Endothelial cell of umbilical vein (primary cell): Measurements from ENCODE around the gene TRPM3. TPM values are rescaled to one million over a fixed set of nuclear protein-coding genes. Genes with fewer than 3 reads are reported as not detected.

Experiments used
- BruUV-seq: library from RNA; stranded (reverse); fragments of 400-500 nt; replicated peaks from 2 replicates; lab custom pipeline; 2021; lab: Mats Ljungman, UMichigan
- CTCF ChIA-PET: fragments of 300-600, 350-600 bp; sonication (Branson Sonifier 250); formaldehyde crosslinking; loops from one replicate; lab custom pipeline; 2021; ENCODE audit warnings: antibody characterized with exemption, inconsistent platforms; lab: Charles Lee
- POLR2A ChIA-PET: fragments of 300-600, 350-600 bp; sonication (Branson Sonifier 250); formaldehyde crosslinking; loops from one replicate; lab custom pipeline; 2021; ENCODE audit warnings: antibody characterized with exemption, inconsistent platforms; lab: Charles Lee
- DNase-seq: peaks from one replicate; pipeline ENCODE4 v3.0.0-alpha.2; 2011; ENCODE audit warnings: low read depth, low spot score
- FAIRE-seq: peaks from 2 replicates; lab custom pipeline; 2011; peaks lifted over from hg19 to GRCh38; lab: Jason Lieb, UNC
- H2AFZ ChIP-seq: 2 replicates; pipeline ENCODE4 v1.6.0; 2012; ENCODE audit warnings: low read depth, low read length, control low read depth, inconsistent platforms
- H3K27ac ChIP-seq: 2 replicates; pipeline ENCODE4 v1.5.1; 2011; ENCODE audit warnings: low read depth, mild to moderate bottlenecking, control low read depth, low read length, moderate library complexity; ENCODE audit not compliant: insufficient read depth
- H3K27me3 ChIP-seq, 2 experiments: 2 replicates each; pipeline versions ENCODE4 v1.6.0 to v1.6.1; 2011; ENCODE audit warnings: low read length in 2 of 2, mixed read lengths in 1 of 2; ENCODE audit not compliant: control insufficient read depth in 2 of 2, insufficient read depth in 2 of 2
- H3K36me3 ChIP-seq, 2 experiments: 2 replicates in 1 of 2; 3 replicates in 1 of 2; pipeline ENCODE4 v1.5.1; 2011; ENCODE audit warnings: low read length in 2 of 2, mild to moderate bottlenecking in 1 of 2, moderate library complexity in 1 of 2; ENCODE audit not compliant: control insufficient read depth in 2 of 2, insufficient read depth in 2 of 2; ENCODE audit errors: extremely low read depth in 1 of 2
- H3K4me1 ChIP-seq: 3 replicates; pipeline ENCODE4 v1.5.1; 2011; ENCODE audit warnings: mild to moderate bottlenecking, low read length; ENCODE audit not compliant: control insufficient read depth, insufficient read depth; ENCODE audit errors: extremely low read depth
- H3K4me2 ChIP-seq: 2 replicates; pipeline ENCODE4 v1.6.1; 2011; ENCODE audit warnings: low read length, control low read depth, mixed read lengths; ENCODE audit not compliant: insufficient read depth
- H3K4me3 ChIP-seq, 3 experiments: fragments of 200-600 bp in 1 of 3; sonication (generic), shearing (Covaris generic) in 1 of 3; replicated peaks in 1 of 3; 2 replicates each; pipeline ENCODE4 v1.5.1; 2011 to 2016; ENCODE audit warnings: control low read depth in 3 of 3, low read length in 3 of 3, mild to moderate bottlenecking in 2 of 3, inconsistent platforms in 1 of 3, low read depth in 1 of 3, moderate library complexity in 1 of 3; ENCODE audit not compliant: insufficient read depth in 1 of 3
- H3K79me2 ChIP-seq: 2 replicates; pipeline ENCODE4 v1.6.0; 2012; ENCODE audit warnings: low read length, inconsistent platforms; ENCODE audit not compliant: control insufficient read depth, insufficient read depth
- H3K9ac ChIP-seq: replicated peaks from 2 replicates; pipeline ENCODE3; 2011; ENCODE audit warnings: low read length, control low read depth; ENCODE audit not compliant: insufficient read depth; ENCODE audit errors: extremely low read depth
- H3K9me1 ChIP-seq: replicated peaks from 3 replicates; pipeline ENCODE4 v1.6.0; 2011; ENCODE audit warnings: mild to moderate bottlenecking, low read length; ENCODE audit not compliant: control insufficient read depth, insufficient read depth; ENCODE audit errors: extremely low read depth
- H3K9me3 ChIP-seq: replicated peaks from 2 replicates; pipeline ENCODE4 v1.5.1; 2012; ENCODE audit warnings: low read length, inconsistent platforms; ENCODE audit not compliant: control insufficient read depth, insufficient read depth
- H4K20me1 ChIP-seq: replicated peaks from 2 replicates; pipeline ENCODE3; 2011; ENCODE audit warnings: mild to moderate bottlenecking, low read length; ENCODE audit not compliant: control insufficient read depth, insufficient read depth; ENCODE audit errors: extremely low read depth
- GATA2 ChIP-seq: IDR thresholded peaks from 2 replicates; pipeline ENCODE4 v1.7.0; 2011; ENCODE audit warnings: low read depth, mild to moderate bottlenecking, moderate library complexity, mixed read lengths, low read length; ENCODE audit not compliant: insufficient read length, insufficient read depth
- MYC ChIP-seq: IDR thresholded peaks from one replicate; pipeline ENCODE4 v1.6.1; 2011; ENCODE audit warnings: mild to moderate bottlenecking, low read depth, low read length
- dilution Hi-C: fragments of 300-500 bp; cut with MboI; formaldehyde crosslinking; loops from one replicate; pipeline ENCODE4 v1.15.0; 2019; ENCODE audit warnings: low sequenced_read_pairs; ENCODE audit not compliant: extremely low pct_ligation_motif_present
- intact Hi-C: fragments of 100-400 bp; cut with micrococcal nuclease; formaldehyde crosslinking; loops from one replicate; pipeline ENCODE4 v1.10.0; 2022
- polyA plus RNA-seq, 4 experiments: library from polyadenylated mRNA; depleted of rRNA in 3 of 4; stranded (reverse) in 3 of 4; unstranded in 1 of 4; fragments of >200 nt; gene quantifications; 2 replicates each; pipeline versions ENCODE4 v1.2.1 to v1.2.3, GENCODE V29; 2011 to 2012; ENCODE audit warnings: missing spikeins in 1 of 4
- total RNA-seq: library from RNA; stranded (reverse); gene quantifications from 2 replicates; pipeline ENCODE4 v1.2.3, GENCODE V29; 2021
- TF ChIP-seq, protein P1 (sequence below), 2 donors: IDR thresholded peaks; 1 replicate in 1 of 2; 2 replicates in 1 of 2; pipeline ENCODE4 v1.5.1; 2011; ENCODE audit warnings: low read length in 2 of 2, mild to moderate bottlenecking in 2 of 2, moderate library complexity in 2 of 2, control low read depth in 1 of 2, inconsistent platforms in 1 of 2, low read depth in 1 of 2; ENCODE audit not compliant: insufficient read depth in 1 of 2; ENCODE audit errors: extremely low read depth in 1 of 2
- TF ChIP-seq, protein P2 (sequence below): IDR thresholded peaks from 2 replicates; pipeline ENCODE4 v1.6.1; 2011; ENCODE audit not compliant: insufficient read depth, insufficient read length

The TRPM3 gene
- total and polyA plus RNA-seq, 2 donors (not counting 3 experiments of a cell fraction or from before 2014, with no cell fraction given): 0.17 to 0.33 TPM

DNA sequence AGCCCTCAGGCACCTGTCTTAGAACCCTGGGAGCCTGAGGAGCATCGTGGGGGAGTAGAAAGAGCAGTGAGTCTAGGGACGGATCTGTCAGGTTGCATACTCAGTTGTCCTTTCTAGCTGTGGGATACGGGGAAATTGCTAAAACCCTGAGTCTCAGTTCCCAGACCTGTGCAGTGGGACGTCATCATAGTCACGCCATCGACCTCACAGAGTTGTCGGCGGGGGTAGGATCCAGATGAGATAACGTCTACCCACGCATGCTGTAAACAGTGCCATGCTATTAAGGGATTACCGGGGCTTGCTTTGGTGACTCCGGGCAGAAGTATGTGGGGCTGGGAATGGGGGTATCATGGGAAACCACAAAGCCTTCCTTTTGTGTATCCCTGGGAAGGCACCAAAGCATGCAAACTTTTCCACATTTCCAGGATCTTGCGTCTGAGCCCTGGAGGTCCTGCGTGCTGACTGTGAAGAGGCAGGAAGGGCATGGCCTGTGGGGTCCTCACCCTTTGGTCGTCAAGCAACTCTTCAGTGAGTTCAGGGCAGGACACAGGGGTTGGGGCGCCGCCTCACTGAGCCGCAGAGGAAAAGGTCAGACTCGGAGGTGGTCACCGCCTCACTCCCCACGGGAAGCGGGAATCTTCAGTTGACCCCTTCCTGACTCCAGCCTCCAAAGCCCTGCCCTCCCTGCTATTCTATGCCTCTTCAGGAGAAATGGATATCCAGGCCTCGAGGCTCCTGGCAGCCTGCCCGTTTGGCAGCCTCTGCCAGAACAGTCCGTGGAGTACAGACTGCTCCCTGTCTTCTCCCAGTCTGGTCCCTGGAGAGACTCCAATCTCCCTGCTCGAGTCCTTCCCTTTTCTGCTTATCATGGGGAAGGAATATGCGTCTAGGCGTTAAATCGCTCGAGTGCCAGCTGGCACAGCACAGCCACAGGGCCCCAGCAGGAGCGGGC is 520.1 kb downstream of the TRPM3 start:
- CTCF ChIA-PET: interaction anchor here (0.9 to 4.9 kb wide), 39 partner anchors 8 to 664 kb away, joined by 3 to 255 read pairs (median 7); partner anchors contain the start of gene KLF9
- peak; percentile 90 for DNase-seq
- BruUV-seq: no TSS peak

More for the DNA sequence above, 520.1 kb downstream of the TRPM3 start:
- Histone ChIP-seq H3K27ac (peak overlapping the region; percentile 73), H3K4me3 (no peak overlapping the region), H3K9me1 (no peaks in the 10 kb centered on the region), H3K4me1 (peaks cover 17% of the 10 kb centered on the region), H3K9me3 (no peaks in the 10 kb centered on the region), H3K79me2 (no peaks in the 10 kb centered on the region), H2AFZ (peak overlapping the region; percentile 81), H3K4me2 (peak overlapping the region; percentile 48), H4K20me1 (no peaks in the 10 kb centered on the region), H3K9ac (peak overlapping the region; percentile 80), H3K36me3 (no peaks in the 10 kb centered on the region), H3K27me3 (no peaks in the 10 kb centered on the region)
- intact Hi-C loops (loop anchor here (1.0 to 5.0 kb wide), 6 partner anchors 12 to 669 kb away; no protein-coding TSS in a partner anchor), dilution Hi-C loops (no loop called here)
- FAIRE-seq: peak; percentile 60
- TF ChIP-seq, protein P1, sequence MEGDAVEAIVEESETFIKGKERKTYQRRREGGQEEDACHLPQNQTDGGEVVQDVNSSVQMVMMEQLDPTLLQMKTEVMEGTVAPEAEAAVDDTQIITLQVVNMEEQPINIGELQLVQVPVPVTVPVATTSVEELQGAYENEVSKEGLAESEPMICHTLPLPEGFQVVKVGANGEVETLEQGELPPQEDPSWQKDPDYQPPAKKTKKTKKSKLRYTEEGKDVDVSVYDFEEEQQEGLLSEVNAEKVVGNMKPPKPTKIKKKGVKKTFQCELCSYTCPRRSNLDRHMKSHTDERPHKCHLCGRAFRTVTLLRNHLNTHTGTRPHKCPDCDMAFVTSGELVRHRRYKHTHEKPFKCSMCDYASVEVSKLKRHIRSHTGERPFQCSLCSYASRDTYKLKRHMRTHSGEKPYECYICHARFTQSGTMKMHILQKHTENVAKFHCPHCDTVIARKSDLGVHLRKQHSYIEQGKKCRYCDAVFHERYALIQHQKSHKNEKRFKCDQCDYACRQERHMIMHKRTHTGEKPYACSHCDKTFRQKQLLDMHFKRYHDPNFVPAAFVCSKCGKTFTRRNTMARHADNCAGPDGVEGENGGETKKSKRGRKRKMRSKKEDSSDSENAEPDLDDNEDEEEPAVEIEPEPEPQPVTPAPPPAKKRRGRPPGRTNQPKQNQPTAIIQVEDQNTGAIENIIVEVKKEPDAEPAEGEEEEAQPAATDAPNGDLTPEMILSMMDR (IDR thresholded peaks at IDR 0.05; ENCODE audit: extremely low read depth in 1 of 2, insufficient read depth in 1 of 2, low read depth in 1 of 2, low read length in 2 of 2): no peak
- no peak for TF ChIP-seq MYC
- peak; percentile 78 for TF ChIP-seq GATA2
- TF ChIP-seq, protein P2, sequence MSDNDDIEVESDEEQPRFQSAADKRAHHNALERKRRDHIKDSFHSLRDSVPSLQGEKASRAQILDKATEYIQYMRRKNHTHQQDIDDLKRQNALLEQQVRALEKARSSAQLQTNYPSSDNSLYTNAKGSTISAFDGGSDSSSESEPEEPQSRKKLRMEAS: no peak
- POLR2A ChIA-PET: interaction anchor here (0.6 to 2.0 kb wide), 3 partner anchors 182 to 259 kb away, joined by 8 to 11 read pairs (median 9); no protein-coding TSS in a partner anchor
